IPS-20b (cell line): ENCODE results near the gene FOXB2.

ENCODE experiments used
- H3K27ac ChIP-seq: one replicate; pipeline ENCODE4 v1.5.1; 2013; ENCODE audit warnings: low read length
- H3K27me3 ChIP-seq: 2 replicates; pipeline ENCODE4 v1.6.1; 2013; ENCODE audit warnings: mild to moderate bottlenecking, low read length, inconsistent platforms; ENCODE audit not compliant: insufficient read depth
- H3K36me3 ChIP-seq: 2 replicates; pipeline ENCODE4 v1.6.1; 2013; ENCODE audit warnings: low read depth, mild to moderate bottlenecking, inconsistent platforms, low read length, moderate library complexity; ENCODE audit not compliant: insufficient read depth
- H3K4me1 ChIP-seq: 2 replicates; pipeline ENCODE4 v1.6.1; 2013; ENCODE audit warnings: mild to moderate bottlenecking, control low read depth, inconsistent platforms, low read length, moderate library complexity; ENCODE audit not compliant: insufficient read depth
- H3K4me3 ChIP-seq: 2 replicates; pipeline ENCODE4 v1.5.1; 2013; ENCODE audit warnings: mild to moderate bottlenecking, low read length, inconsistent platforms
- H3K9ac ChIP-seq: 2 replicates; pipeline ENCODE4 v1.6.1; 2013; ENCODE audit warnings: low read depth, mild to moderate bottlenecking, inconsistent platforms, low read length, moderate library complexity
- H3K9me3 ChIP-seq: 2 replicates; pipeline ENCODE4 v1.6.1; 2013; ENCODE audit warnings: mild to moderate bottlenecking, low read depth, low read length, inconsistent platforms; ENCODE audit not compliant: insufficient read depth

The FOXB2 gene

DNA sequence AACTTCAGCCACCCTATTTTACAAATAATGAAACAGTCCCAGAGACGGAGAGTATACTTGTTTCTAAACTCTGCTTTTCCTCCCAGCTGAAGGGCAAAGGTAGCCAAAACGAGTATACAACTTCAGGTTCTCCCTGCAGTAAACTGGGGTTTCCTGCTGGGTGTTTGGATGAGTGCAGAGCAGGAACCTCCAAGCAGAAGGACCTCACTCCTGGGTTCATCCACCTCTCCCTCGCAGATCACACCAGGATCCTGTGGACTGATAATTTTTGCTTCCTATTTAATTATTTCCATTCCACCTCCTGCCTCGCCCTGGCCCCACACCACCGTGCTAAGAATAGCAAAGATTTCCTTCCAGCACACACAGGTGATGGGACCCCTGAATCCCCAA lies 2.0 kb upstream of the FOXB2 start:
- H3K27me3 ChIP-seq: peaks cover 99% of the 10 kb centered on the region
- H3K9ac ChIP-seq: no peak overlapping the region
- H3K9me3 ChIP-seq: no peaks in the 10 kb centered on the region; the same call in 1 of the 2 replicates
- H3K4me3 ChIP-seq: peak overlapping the region; percentile 70; the same call in 1 of the 2 replicates
- H3K27ac ChIP-seq: no peak overlapping the region
- H3K4me1 ChIP-seq: peaks cover 48% of the 10 kb centered on the region
- H3K36me3 ChIP-seq: no peaks in the 10 kb centered on the region

DNA sequence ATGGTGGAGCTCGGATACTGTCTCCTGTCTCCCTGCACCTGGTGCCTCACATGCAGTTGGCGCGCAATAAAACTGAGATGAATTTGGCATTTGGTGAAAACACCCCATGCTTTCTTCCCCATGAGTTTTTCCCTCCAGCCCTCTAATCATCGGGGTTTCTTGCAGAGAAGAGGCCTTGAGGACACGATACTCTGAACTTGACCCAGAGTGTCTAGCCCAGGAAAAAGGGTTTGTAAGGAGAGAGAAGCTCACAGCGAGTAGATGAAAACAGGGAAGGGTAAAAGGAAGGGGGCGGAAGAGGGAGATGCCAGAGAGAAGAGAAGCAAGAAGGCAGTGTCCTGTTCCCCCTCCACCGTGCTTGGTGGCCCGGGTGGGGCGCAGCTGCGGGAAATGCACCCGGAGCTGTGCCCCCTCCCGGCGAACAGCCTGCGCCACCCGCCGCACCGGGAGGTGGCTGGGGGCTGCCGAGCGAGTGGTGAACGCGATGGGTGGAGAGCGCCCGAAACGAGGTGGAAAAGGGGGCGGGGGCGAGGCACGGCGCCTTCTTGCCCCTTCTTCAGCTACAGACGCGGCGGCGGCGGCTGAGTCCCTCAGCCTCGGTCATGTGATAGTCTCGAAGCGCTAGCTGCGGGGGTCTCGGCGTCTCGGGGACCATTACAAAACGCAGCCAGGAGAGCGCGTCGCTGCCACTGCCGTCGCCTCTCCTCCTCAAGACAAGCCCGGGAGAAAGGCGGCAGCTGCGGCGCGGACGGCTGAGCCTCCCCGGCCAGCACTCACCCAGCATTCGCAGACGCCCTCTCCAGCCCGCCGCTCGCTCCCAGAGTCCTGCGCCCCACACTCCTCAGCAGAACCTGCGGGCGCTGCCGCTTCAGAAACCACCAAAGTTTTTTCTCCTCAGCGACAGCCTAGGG lies 1.1 kb upstream of the FOXB2 start:
- peaks cover 99% of the 10 kb centered on the region for H3K27me3 ChIP-seq
- peaks cover 43% of the 10 kb centered on the region; the same call in 1 of the 2 replicates for H3K4me1 ChIP-seq
- peak overlapping the region; percentile 62 for H3K4me3 ChIP-seq
- no peaks in the 10 kb centered on the region; the same call in 1 of the 2 replicates for H3K9me3 ChIP-seq
- peak overlapping the region; percentile 42; the same call in 1 of the 2 replicates for H3K9ac ChIP-seq
- no peaks in the 10 kb centered on the region for H3K36me3 ChIP-seq
- no peak overlapping the region for H3K27ac ChIP-seq

- peaks cover 99% of the 10 kb centered on the region for H3K27me3 ChIP-seq
- H3K4me3 ChIP-seq: peak overlapping the region; percentile 62
- peak overlapping the region; percentile 42; the same call in 1 of the 2 replicates for H3K9ac ChIP-seq
- no peaks in the 10 kb centered on the region for H3K36me3 ChIP-seq
- peaks cover 42% of the 10 kb centered on the region; the same call in 1 of the 2 replicates for H3K4me1 ChIP-seq
- H3K27ac ChIP-seq: no peak overlapping the region
- H3K9me3 ChIP-seq: no peaks in the 10 kb centered on the region
These were observed 553 bp upstream of the FOXB2 start for GRCh38 chr9:77018969-77019235.

- peak overlapping the region; percentile 62; the same call in 1 of the 2 replicates for H3K4me3 ChIP-seq
- no peak overlapping the region for H3K27ac ChIP-seq
- H3K9me3 ChIP-seq: no peaks in the 10 kb centered on the region
- H3K9ac ChIP-seq: peak overlapping the region; percentile 42; the same call in 1 of the 2 replicates
- peaks cover 99% of the 10 kb centered on the region for H3K27me3 ChIP-seq
- peaks cover 47% of the 10 kb centered on the region; the same call in 1 of the 2 replicates for H3K4me1 ChIP-seq
- H3K36me3 ChIP-seq: no peaks in the 10 kb centered on the region
These were observed 514 bp downstream of the FOXB2 start for GRCh38 chr9:77019926-77020412.

DNA sequence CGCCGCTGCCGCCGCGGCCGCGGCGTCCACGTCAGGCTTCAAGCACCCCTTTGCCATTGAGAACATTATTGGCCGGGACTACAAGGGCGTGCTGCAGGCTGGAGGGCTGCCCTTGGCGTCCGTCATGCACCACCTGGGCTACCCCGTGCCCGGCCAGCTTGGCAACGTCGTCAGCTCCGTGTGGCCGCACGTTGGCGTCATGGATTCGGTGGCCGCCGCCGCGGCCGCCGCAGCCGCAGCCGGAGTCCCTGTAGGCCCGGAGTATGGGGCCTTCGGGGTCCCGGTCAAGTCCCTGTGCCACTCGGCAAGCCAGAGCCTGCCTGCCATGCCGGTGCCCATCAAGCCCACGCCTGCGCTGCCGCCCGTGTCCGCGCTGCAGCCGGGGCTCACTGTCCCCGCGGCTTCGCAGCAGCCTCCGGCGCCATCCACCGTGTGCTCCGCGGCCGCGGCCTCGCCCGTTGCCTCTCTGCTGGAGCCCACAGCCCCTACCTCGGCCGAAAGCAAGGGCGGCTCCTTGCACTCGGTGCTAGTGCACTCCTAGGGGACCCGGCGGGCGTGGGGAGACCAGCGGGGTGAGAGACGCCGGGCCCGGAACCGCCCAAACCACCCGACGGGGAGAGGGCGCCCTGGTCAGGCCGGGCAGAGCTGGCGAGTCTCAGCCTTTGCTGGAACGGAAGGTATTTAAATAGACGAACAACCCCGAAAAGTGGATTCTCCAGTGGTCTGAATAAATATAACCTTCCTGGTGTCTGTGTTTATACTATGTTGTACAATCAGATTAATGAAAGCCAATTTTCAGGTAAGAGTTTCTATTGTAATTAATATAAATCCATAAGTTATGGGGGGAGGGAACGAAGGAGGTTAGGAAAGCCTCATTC lies 1.2 kb downstream of the FOXB2 start:
- Histone ChIP-seq H3K4me3 (peak overlapping the region; percentile 48; the same call in 1 of the 2 replicates), H3K4me1 (peaks cover 46% of the 10 kb centered on the region; the same call in 1 of the 2 replicates), H3K27ac (no peak overlapping the region), H3K36me3 (no peaks in the 10 kb centered on the region), H3K9me3 (no peaks in the 10 kb centered on the region), H3K27me3 (peaks cover 99% of the 10 kb centered on the region), H3K9ac (no peak overlapping the region)

DNA sequence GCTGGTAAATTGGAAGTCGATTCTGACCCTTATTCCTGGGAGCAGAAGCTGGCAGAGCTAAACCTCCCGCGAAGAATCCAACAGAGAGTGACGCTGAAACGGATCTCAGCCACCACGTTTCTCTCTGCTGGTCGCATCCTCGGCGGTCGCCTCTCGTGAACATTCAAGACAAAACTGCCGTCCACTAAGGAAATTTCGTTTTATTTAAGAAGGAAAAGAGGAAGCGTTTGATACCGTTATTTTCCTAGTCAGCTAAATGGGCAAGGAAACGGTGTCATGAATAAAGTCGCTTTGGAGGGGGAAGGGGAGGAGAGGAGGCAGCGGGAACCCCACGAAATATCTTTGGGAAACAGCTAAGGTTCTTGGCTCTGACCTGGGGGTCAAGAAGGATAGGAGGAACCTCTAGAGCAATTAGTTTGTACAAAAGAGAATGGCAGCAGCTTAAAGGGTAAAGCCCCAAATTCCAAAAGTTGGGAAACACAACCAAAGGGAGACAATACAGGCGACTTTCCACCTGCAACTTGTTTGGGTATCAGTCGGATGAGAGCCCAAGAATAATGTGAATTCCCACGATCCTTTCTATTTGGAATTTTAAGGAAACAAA lies 1.9 kb downstream of the FOXB2 start:
- peaks cover 44% of the 10 kb centered on the region; the same call in 1 of the 2 replicates for H3K4me1 ChIP-seq
- peaks cover 98% of the 10 kb centered on the region for H3K27me3 ChIP-seq
- H3K36me3 ChIP-seq: no peaks in the 10 kb centered on the region
- H3K27ac ChIP-seq: no peak overlapping the region
- peak overlapping the region; percentile 48; the same call in 1 of the 2 replicates for H3K4me3 ChIP-seq
- H3K9me3 ChIP-seq: no peaks in the 10 kb centered on the region
- no peak overlapping the region for H3K9ac ChIP-seq

DNA sequence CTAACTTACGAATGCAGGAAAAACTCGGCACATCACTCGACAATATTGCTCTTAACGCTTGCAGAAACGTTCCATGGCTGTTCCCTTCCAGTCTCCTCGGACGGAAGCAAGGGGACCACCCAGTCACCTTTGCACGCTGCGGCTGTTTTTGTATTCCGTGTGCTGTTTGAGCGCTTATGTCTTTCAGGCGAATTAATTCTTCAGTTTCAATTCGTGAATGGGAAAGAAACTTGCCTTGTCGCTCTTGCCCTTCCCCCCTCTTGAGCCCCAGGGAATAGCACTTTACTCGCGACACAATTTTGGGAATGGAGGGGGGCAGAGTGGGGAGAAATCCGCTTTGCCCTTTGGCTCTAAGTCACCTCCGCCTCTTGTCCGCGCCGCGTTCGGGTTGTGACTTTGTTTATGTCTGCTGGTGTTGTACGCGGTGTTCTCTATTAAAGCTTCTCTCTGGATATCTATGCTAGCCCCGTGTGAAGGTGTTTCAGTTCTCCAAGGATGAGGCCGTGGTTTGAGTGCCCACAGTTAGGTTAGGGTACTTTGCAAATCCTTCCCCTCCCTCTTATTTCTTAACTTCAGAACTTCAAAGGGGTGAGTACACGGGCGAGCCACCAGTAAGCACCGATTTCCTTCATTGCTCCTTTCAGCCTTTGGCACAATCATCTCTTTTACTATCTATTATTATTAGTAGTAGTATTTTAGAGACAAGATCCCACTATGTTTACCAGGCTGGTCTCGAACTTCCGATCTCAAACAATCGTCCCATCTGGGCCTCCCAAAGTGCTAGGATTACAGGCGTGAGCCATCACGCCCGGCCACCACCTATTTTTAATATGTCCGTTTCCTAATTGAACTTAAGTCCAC lies 2.7 kb downstream of the FOXB2 start:
- peaks cover 37% of the 10 kb centered on the region; the same call in 1 of the 2 replicates for H3K4me1 ChIP-seq
- peaks cover 90% of the 10 kb centered on the region for H3K27me3 ChIP-seq

GRCh38 chr9:77022783-77023440 lies 3.5 kb downstream of the FOXB2 start:
- Histone ChIP-seq H3K4me3 (peak overlapping the region; percentile 48; the same call in 1 of the 2 replicates), H3K9me3 (no peaks in the 10 kb centered on the region), H3K36me3 (no peaks in the 10 kb centered on the region), H3K4me1 (peaks cover 29% of the 10 kb centered on the region; the same call in 1 of the 2 replicates), H3K9ac (no peak overlapping the region), H3K27me3 (peaks cover 83% of the 10 kb centered on the region), H3K27ac (no peak overlapping the region)

More for the DNA sequence above, 2.7 kb downstream of the FOXB2 start:
- peak overlapping the region; percentile 48 for H3K4me3 ChIP-seq
- H3K9ac ChIP-seq: no peak overlapping the region
- no peak overlapping the region for H3K27ac ChIP-seq
- H3K36me3 ChIP-seq: no peaks in the 10 kb centered on the region
- H3K9me3 ChIP-seq: no peaks in the 10 kb centered on the region

- Histone ChIP-seq H3K4me1 (peaks cover 34% of the 10 kb centered on the region; the same call in 1 of the 2 replicates), H3K9ac (no peak overlapping the region), H3K27ac (no peak overlapping the region), H3K27me3 (peaks cover 75% of the 10 kb centered on the region), H3K4me3 (no peak overlapping the region; the same call in 1 of the 2 replicates), H3K36me3 (no peaks in the 10 kb centered on the region), H3K9me3 (no peaks in the 10 kb centered on the region)
These were observed 4.3 kb downstream of the FOXB2 start for GRCh38 chr9:77023726-77024125.
